ENCODE measurements around the gene TMEM184A. TPM values are rescaled to one million over a fixed set of nuclear protein-coding genes. Genes with fewer than 3 reads are reported as not detected.

The TMEM184A gene
- total and polyA plus RNA-seq, 10 of the 15 experiments (the other 5 are each of a cell fraction or from before 2014, with no cell fraction given) = 0.04 to 0.15 TPM; not detected in 8

GRCh38 chr7:1532456-1533254 lies 23.4 kb downstream of the TMEM184A start (continued):
- no peak for TF ChIP-seq ZNF687 (IDR thresholded peaks at IDR 0.05)
- TF ChIP-seq FOXK2 (IDR thresholded peaks at IDR 0.05) = peak; percentile 32; the same call in 1 of the 2 replicates
- 0 out of 2 replicates have a peak, but pooled peaks have one; percentile 7 for TF ChIP-seq GATAD2B (conservative IDR thresholded peaks at IDR 0.05; ENCODE audit: low read depth)
- no peak for TF ChIP-seq ATF2 (IDR thresholded peaks at IDR 0.05; ENCODE audit: low read length)
- TF ChIP-seq MXI1 (IDR thresholded peaks at IDR 0.05; ENCODE audit: low read depth, low read length) = peak; percentile 29; the same call in 1 of the 2 replicates
- no peak for TF ChIP-seq MLLT1 (IDR thresholded peaks at IDR 0.05)
- no peak for TF ChIP-seq REST (IDR thresholded peaks at IDR 0.05; ENCODE audit: low read depth, low read length)
- TF ChIP-seq NBN (IDR thresholded peaks at IDR 0.05) = no peak
- TF ChIP-seq ZNF592 (IDR thresholded peaks at IDR 0.05) = no peak
- TF ChIP-seq SPI1 (IDR thresholded peaks at IDR 0.05; ENCODE audit: borderline replicate concordance, insufficient read depth, low read depth, low read length) = 0 out of 2 replicates have a peak, but pooled peaks have one; percentile 6
- no peak for TF ChIP-seq NRF1 (conservative IDR thresholded peaks at IDR 0.05; ENCODE audit: low read depth, low read length)
- no peak for TF ChIP-seq BMI1 (IDR thresholded peaks at IDR 0.05; ENCODE audit: borderline replicate concordance)

All from GM12878 (cell line).